Ascending aorta (tissue), 2 donors: ENCODE measurements around the gene A2ML1. TPM values are rescaled to one million over a fixed set of nuclear protein-coding genes. Genes with fewer than 3 reads are reported as not detected.

Experiments used
- DNase-seq, 2 donors: peaks; one replicate each; pipeline ENCODE4 v3.0.0-alpha.2; 2019; ENCODE audit warnings: low spot score in 2 of 2
- H3K27ac ChIP-seq, 2 donors: fragments of 200-600 bp; sonication (generic); one replicate each; pipeline ENCODE4 v1.5.1; 2016 to 2017; ENCODE audit warnings: mild to moderate bottlenecking in 1 of 2
- H3K27me3 ChIP-seq: fragments of 200-600 bp; sonication (generic); one replicate; pipeline ENCODE4 v1.5.1; 2017
- H3K36me3 ChIP-seq, 2 donors: fragments of 200-600 bp; sonication (generic); one replicate each; pipeline ENCODE4 v1.5.1; 2016
- H3K4me1 ChIP-seq, 2 donors: fragments of 200-600 bp; sonication (generic); one replicate each; pipeline ENCODE4 v1.5.1; 2016 to 2017; ENCODE audit warnings: mild to moderate bottlenecking in 1 of 2
- H3K4me3 ChIP-seq, 2 donors: fragments of 200-600 bp; sonication (generic); one replicate each; pipeline ENCODE4 v1.5.1; 2016 to 2017; ENCODE audit warnings: mild to moderate bottlenecking in 1 of 2
- H3K9me3 ChIP-seq, 2 donors: fragments of 200-600 bp; sonication (generic); one replicate each; pipeline ENCODE4 v1.5.1; 2016
- intact Hi-C: fragments of 100-400 bp; cut with DNase I; formaldehyde crosslinking; loops from one replicate; pipeline ENCODE4 v1.15.1; 2023
- total RNA-seq: library from RNA; depleted of rRNA; stranded (reverse); fragments of >200 nt; gene quantifications from one replicate; pipeline ENCODE4 v1.1.0, GENCODE V29; 2016
- TF ChIP-seq, protein P1 (sequence below), 3 experiments: fragments of 200-600 bp in 2 of 3; fragments of 450-650 bp in 1 of 3; sonication (generic) in 2 of 3; IDR thresholded peaks; one replicate each; pipeline ENCODE4 v1.5.1; 2016 to 2019; ENCODE audit warnings: antibody characterized with exemption in 3 of 3, mild to moderate bottlenecking in 1 of 3, moderate library complexity in 1 of 3

A2ML1 gene
- total RNA-seq, 1 donor from 2014 or later = not detected

DNA sequence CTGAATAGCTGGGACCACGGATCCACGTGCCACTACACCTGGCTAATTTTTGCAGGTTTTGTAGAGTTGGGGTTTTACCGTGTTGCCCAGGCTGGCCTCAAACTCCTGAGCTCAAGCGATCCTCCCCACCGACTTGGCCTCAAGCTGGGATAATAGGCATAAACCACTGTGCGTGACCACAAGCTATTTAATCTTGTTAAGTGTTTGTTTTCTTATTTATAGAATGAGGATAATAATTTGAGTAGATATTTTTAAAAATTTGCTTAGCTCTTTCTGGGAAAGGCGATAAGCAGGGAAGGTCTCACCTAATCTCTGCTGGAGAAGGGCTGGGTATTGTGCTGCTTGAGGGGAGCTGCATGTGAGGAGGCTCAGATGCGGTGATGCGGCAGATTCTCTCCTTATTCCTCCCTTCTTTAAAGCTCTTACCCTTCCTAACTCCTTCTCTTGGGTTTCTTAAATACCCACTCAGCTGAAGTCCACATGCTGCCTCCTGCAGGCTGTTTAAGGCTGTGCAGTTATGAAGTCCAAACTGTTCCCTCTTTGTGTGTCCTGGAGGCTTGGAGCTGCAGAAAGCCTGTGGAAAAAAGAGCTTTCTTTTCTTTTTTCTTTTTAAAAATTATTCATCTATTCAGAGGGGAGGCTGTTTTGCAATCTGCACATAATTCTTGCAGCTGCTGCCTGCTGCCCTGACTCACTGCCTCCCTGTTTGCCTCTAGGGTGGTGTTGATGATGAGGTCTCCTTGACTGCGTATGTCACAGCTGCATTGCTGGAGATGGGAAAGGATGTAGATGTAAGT, 37.9 kb downstream of the A2ML1 start:
- Histone ChIP-seq H3K36me3 (no peaks in the 10 kb centered on the region), H3K9me3 (no peaks in the 10 kb centered on the region), H3K4me3 (no peak overlapping the region), H3K27ac (no peak overlapping the region), H3K27me3 (no peaks in the 10 kb centered on the region), H3K4me1 (no peaks in the 10 kb centered on the region)
- intact Hi-C loops = loop anchor here (1.0 kb wide), 1 partner anchor 178 kb away; no protein-coding TSS in a partner anchor
- TF ChIP-seq, protein P1, sequence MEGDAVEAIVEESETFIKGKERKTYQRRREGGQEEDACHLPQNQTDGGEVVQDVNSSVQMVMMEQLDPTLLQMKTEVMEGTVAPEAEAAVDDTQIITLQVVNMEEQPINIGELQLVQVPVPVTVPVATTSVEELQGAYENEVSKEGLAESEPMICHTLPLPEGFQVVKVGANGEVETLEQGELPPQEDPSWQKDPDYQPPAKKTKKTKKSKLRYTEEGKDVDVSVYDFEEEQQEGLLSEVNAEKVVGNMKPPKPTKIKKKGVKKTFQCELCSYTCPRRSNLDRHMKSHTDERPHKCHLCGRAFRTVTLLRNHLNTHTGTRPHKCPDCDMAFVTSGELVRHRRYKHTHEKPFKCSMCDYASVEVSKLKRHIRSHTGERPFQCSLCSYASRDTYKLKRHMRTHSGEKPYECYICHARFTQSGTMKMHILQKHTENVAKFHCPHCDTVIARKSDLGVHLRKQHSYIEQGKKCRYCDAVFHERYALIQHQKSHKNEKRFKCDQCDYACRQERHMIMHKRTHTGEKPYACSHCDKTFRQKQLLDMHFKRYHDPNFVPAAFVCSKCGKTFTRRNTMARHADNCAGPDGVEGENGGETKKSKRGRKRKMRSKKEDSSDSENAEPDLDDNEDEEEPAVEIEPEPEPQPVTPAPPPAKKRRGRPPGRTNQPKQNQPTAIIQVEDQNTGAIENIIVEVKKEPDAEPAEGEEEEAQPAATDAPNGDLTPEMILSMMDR (IDR thresholded peaks at IDR 0.05) = peak; percentile 33 to 59 (median 55)
- peak in 1 of 2 donors; percentile 68 for DNase-seq

DNA sequence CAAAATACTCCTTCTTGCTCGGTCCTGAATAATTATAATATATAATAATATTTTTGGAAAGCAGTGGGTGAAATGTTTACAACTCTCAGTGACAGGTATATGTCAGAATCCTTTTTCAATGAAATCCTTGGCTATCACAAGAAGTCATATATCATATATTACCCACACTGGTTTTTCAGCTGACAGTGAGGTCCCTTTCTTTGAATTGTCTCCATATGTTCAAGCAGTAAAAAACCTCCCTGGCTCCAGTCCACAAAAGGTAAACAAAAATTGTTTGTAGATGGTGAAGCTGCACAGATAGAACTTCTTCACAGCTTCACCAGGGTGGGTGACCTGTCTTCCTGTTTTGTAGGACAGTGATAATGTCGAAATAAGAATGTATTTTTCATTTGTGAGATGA, 44.0 kb downstream of the A2ML1 start:
- Histone ChIP-seq H3K4me1 (no peaks in the 10 kb centered on the region), H3K4me3 (no peak overlapping the region), H3K9me3 (no peaks in the 10 kb centered on the region), H3K27me3 (no peaks in the 10 kb centered on the region), H3K27ac (no peak overlapping the region), H3K36me3 (no peaks in the 10 kb centered on the region)
- no peak for DNase-seq
- intact Hi-C loops = no loop called here
- TF ChIP-seq, protein P1 (IDR thresholded peaks at IDR 0.05) = no peak

DNA sequence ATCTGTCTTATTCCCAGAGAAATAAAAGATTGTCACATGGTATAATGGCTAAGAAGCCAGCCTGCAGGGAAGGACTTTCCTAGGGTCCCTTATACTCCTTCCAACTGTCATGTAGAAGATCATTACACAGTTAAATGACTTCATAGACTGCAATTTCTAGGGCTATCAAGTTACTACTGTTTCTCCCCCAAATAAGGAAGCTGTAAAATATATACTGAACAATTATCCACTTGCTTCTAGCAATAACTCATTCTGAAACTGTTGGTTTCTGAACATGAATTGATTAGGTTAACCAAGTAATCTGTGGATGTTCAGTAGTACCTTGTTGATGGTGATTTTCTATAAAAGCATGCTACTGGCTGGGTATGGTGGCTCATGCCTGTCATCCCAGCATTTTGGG, 44.6 kb downstream of the A2ML1 start:
- no peak overlapping the region for H3K27ac ChIP-seq
- H3K27me3 ChIP-seq = no peaks in the 10 kb centered on the region
- TF ChIP-seq, protein P1 (IDR thresholded peaks at IDR 0.05) = no peak
- no peak overlapping the region for H3K4me3 ChIP-seq
- H3K36me3 ChIP-seq = no peaks in the 10 kb centered on the region
- H3K4me1 ChIP-seq = no peaks in the 10 kb centered on the region
- intact Hi-C loops = no loop called here
- no peaks in the 10 kb centered on the region for H3K9me3 ChIP-seq
- DNase-seq = no peak

DNA sequence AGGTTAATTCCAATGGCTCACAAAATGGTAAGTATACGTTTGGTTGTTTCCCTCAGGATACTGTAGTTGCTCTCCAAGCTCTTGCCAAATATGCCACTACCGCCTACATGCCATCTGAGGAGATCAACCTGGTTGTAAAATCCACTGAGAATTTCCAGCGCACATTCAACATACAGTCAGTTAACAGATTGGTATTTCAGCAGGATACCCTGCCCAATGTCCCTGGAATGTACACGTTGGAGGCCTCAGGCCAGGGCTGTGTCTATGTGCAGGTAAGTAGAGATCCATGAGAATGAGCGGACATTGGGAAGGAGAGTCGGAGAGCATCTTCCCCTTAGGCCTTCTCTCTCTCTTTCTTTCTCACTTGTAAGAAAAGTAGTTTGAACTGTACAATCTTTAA, 45.4 kb downstream of the A2ML1 start:
- Histone ChIP-seq H3K36me3 (no peaks in the 10 kb centered on the region), H3K27ac (no peak overlapping the region), H3K27me3 (no peaks in the 10 kb centered on the region), H3K4me1 (no peaks in the 10 kb centered on the region), H3K9me3 (no peaks in the 10 kb centered on the region), H3K4me3 (no peak overlapping the region)
- DNase-seq = no peak
- TF ChIP-seq, protein P1 (IDR thresholded peaks at IDR 0.05) = no peak
- intact Hi-C loops = no loop called here

DNA sequence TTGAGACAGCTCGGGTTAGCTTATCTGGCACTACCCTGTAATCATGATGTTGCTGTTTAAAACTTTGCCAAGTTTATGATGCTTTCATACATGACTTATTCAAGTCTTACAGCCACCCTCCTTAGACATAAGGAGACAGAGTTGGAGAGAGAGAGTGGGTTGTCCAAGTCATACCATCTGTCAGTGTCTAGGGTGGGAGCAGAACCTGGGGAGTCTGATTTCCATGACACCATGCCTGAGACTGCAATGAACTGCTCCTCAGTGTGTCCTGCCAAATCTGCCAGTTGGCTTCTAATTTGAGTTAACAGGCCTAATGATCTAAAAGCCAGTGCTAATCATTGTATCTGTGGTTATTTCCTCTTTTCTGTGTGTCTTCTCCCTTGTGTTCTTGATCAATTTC, 48.2 kb downstream of the A2ML1 start:
- no peak overlapping the region for H3K27ac ChIP-seq
- no peaks in the 10 kb centered on the region for H3K36me3 ChIP-seq
- H3K4me1 ChIP-seq = no peaks in the 10 kb centered on the region
- TF ChIP-seq, protein P1 (IDR thresholded peaks at IDR 0.05) = no peak
- no peak for DNase-seq
- H3K27me3 ChIP-seq = no peaks in the 10 kb centered on the region
- intact Hi-C loops = no loop called here
- H3K9me3 ChIP-seq = no peaks in the 10 kb centered on the region
- H3K4me3 ChIP-seq = no peak overlapping the region
